ENCODE results near the gene TTC33.
"Not testable (repeated sequence)": the region's sequence is repeated elsewhere in the genome, so short reads cannot be mapped to it uniquely, and the experiment has no call there.

The TTC33 gene

GRCh38 chr5:40755407-40756365 lies at the start of gene TTC33:
Gene TTC33 (minus strand): TSS chr5:40755961. CDS start chr5:40747018, 8,943 bp downstream.
- peak; percentile 95 for DNase-seq (ENCODE audit: low spot score)

- no peak for DNase-seq (ENCODE audit: low spot score)
Observed at GRCh38 chr5:40801771-40802562, 46.2 kb upstream of the TTC33 start.

- DNase-seq (ENCODE audit: low spot score): no peak
Observed at GRCh38 chr5:40799258-40799657, 43.5 kb upstream of the TTC33 start.

- DNase-seq (ENCODE audit: low spot score): no peak
Observed at GRCh38 chr5:40798801-40799210, 43.0 kb upstream of the TTC33 start.

GRCh38 chr5:40798012-40798800 lies 42.4 kb upstream of the TTC33 start, which contains the start of gene PRKAA1:
Gene PRKAA1 (minus strand): TSS chr5:40798374. CDS start chr5:40798189, 185 bp downstream.
- peak; percentile 90 for DNase-seq (ENCODE audit: low spot score)

- peak; percentile 53 for DNase-seq (ENCODE audit: low spot score)
Observed at GRCh38 chr5:40797273-40798011, 41.7 kb upstream of the TTC33 start.

GRCh38 chr5:40796487-40796889 lies 40.7 kb upstream of the TTC33 start:
- DNase-seq (ENCODE audit: low spot score): no peak

GRCh38 chr5:40794877-40795276 lies 39.1 kb upstream of the TTC33 start:
- not testable (repeated sequence) for DNase-seq (ENCODE audit: low spot score)

GRCh38 chr5:40794340-40794739 lies 38.6 kb upstream of the TTC33 start:
- not testable (repeated sequence) for DNase-seq (ENCODE audit: low spot score)

- DNase-seq (ENCODE audit: low spot score): not testable (repeated sequence)
Observed at GRCh38 chr5:40792691-40793090, 36.9 kb upstream of the TTC33 start.

GRCh38 chr5:40791715-40792139 lies 36.0 kb upstream of the TTC33 start:
- no peak for DNase-seq (ENCODE audit: low spot score)

GRCh38 chr5:40790947-40791593 lies 35.3 kb upstream of the TTC33 start:
- DNase-seq (ENCODE audit: low spot score): no peak

- DNase-seq (ENCODE audit: low spot score): not testable (repeated sequence)
Observed at GRCh38 chr5:40788941-40789340, 33.2 kb upstream of the TTC33 start.

GRCh38 chr5:40787986-40788385 lies 32.2 kb upstream of the TTC33 start:
- no peak for DNase-seq (ENCODE audit: low spot score)

GRCh38 chr5:40786664-40787063 lies 30.9 kb upstream of the TTC33 start:
- not testable (repeated sequence) for DNase-seq (ENCODE audit: low spot score)

GRCh38 chr5:40784916-40785315 lies 29.2 kb upstream of the TTC33 start:
- DNase-seq (ENCODE audit: low spot score): no peak

- DNase-seq (ENCODE audit: low spot score): no peak
Observed at GRCh38 chr5:40784027-40784653, 28.4 kb upstream of the TTC33 start.

GRCh38 chr5:40781843-40782409 lies 26.2 kb upstream of the TTC33 start:
- DNase-seq (ENCODE audit: low spot score): no peak

GRCh38 chr5:40780858-40781257 lies 25.1 kb upstream of the TTC33 start:
- no peak for DNase-seq (ENCODE audit: low spot score)

GRCh38 chr5:40780199-40780598 lies 24.4 kb upstream of the TTC33 start:
- no peak for DNase-seq (ENCODE audit: low spot score)
